NB4 (cell line): ENCODE data around the gene ITPR3.
A peak's percentile ranks its signal among the peaks of the same experiment; 100 is the strongest.

Experiments used
- DNase-seq: peaks from one replicate; pipeline ENCODE4 v3.0.0; 2010; ENCODE audit warnings: low read depth
- H3K4me3 ChIP-seq: one replicate; pipeline ENCODE4 v1.5.1; 2011; ENCODE audit warnings: mild to moderate bottlenecking, low read depth, low read length, moderate library complexity
- MYC ChIP-seq: IDR thresholded peaks from 2 replicates; pipeline ENCODE4 v1.6.1; 2011; ENCODE audit warnings: low read depth, low read length
- POLR2A ChIP-seq: IDR thresholded peaks from 2 replicates; pipeline ENCODE4 v1.6.1; 2011; ENCODE audit warnings: mild to moderate bottlenecking; ENCODE audit not compliant: insufficient read length; ENCODE audit errors: extremely low read depth
- TF ChIP-seq, protein P1 (sequence below): IDR thresholded peaks from one replicate; pipeline ENCODE4 v1.5.1; 2012; ENCODE audit warnings: low read depth, low read length
- TF ChIP-seq, protein P2 (sequence below): IDR thresholded peaks from 2 replicates; pipeline ENCODE4 v1.6.1; 2011; ENCODE audit warnings: low read depth, low read length

Gene ITPR3

DNA sequence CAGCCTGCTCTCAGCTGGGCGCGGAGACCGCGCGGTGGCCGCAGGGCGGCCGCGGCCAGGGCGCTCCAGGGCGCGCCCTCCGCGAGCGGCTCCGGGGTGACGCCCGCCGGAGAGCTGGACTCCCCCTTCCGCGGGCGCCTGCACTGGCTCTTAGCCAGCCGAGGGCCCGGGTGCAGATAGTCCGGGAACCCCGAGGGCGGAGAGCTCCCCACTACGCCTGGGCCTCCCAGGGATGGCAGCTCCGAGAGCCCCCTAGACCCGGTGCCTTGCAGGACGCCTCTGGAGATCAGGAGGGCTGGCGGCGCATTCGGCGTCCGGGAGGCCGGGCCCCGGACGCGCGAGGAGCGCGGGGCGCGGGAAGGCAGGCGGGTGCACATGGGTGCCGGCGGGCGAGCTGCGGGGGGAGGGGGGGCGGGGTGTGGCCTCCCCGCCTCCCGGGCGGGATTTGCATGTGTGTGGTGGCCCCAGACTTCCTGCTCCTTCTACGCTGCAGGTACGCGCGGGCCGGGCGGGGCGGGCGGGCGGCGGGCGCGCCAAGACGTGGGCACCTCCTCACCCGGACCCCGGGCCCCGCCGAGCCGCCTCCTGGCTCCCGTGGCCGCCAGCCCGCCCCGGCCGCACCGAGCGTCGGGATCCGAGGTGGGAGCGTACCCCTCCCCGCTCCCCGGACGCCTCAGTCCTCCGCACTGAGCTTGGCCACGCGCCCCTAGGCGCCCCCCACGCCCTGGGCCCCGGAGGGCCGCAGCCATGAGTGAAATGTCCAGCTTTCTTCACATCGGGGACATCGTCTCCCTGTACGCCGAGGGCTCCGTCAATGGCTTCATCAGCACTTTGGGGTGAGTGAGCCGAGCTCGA is at the start of gene ITPR3:
Gene ITPR3, plus strand, starts transcription at position 467 of the 855 bp plus-strand sequence. Its CDS starts 281 bp downstream, at position 748.
- TF ChIP-seq, protein P1, sequence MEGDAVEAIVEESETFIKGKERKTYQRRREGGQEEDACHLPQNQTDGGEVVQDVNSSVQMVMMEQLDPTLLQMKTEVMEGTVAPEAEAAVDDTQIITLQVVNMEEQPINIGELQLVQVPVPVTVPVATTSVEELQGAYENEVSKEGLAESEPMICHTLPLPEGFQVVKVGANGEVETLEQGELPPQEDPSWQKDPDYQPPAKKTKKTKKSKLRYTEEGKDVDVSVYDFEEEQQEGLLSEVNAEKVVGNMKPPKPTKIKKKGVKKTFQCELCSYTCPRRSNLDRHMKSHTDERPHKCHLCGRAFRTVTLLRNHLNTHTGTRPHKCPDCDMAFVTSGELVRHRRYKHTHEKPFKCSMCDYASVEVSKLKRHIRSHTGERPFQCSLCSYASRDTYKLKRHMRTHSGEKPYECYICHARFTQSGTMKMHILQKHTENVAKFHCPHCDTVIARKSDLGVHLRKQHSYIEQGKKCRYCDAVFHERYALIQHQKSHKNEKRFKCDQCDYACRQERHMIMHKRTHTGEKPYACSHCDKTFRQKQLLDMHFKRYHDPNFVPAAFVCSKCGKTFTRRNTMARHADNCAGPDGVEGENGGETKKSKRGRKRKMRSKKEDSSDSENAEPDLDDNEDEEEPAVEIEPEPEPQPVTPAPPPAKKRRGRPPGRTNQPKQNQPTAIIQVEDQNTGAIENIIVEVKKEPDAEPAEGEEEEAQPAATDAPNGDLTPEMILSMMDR: no peak
- TF ChIP-seq, protein P2, sequence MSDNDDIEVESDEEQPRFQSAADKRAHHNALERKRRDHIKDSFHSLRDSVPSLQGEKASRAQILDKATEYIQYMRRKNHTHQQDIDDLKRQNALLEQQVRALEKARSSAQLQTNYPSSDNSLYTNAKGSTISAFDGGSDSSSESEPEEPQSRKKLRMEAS: no peak
- TF ChIP-seq MYC (peak; percentile 3; the same call in 1 of the 2 replicates), POLR2A (peak; percentile 12)
- peak; percentile 81 for DNase-seq
- H3K4me3 ChIP-seq: peak within 1 kb of the TSS; percentile 72

DNA sequence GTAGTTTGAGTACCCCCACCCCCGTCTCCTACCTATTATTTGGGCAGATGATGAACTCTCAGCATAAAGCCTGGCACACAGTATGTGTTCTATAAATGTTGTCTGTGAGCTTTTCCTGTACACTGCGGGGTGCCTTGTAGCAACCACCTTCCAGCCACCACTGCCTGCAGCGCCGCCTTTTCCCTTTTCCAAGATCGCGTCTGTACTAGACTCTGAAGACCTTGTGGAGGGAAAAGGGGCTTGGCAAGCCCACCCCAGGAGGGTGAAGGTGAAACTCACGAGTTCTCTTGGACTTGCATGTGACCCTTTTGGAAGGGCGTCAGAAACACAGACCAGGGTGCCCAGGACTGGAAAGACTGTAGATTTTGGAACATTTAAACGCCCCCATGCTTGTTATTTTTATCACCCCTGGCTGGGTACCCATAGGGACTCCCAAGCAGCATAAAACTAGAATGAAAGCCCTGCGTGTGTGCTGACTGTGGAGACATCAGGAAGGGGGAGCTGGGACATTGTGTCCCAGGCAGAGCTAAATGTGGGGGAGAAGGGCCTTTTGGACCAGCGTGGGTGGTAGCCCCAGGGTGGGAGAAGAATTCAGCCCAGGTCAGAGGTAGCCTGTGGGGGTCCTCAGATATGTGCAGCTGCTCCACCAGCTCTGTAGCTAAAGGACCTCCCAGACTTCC is 49.3 kb upstream of the ITPR3 start:
- DNase-seq: no peak
- peak overlapping the region; percentile 51 for H3K4me3 ChIP-seq
- no peak for TF ChIP-seq MYC
- TF ChIP-seq, protein P1: no peak
- TF ChIP-seq POLR2A: no peak
- TF ChIP-seq, protein P2: no peak

DNA sequence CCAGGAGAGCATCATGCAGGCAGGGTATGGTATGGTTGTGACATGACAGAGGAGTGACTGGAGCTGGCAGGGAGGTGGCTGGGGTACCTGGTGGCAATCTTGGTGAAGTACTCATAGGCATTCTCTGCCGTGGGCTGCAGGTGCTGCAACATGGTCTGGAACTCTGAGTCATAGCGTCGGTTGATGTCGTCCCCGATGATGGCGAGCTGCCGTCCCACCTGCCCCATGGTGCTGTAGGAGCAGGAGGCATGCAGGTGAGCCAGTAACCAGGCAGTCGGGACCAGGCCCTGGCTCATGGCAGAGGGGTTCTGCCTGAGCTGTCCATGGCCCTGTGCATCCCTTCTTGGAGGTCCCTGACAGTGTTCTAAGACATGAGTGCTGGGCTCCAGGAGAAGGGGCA is 45.9 kb upstream of the ITPR3 start:
- no peak overlapping the region for H3K4me3 ChIP-seq
- DNase-seq: no peak
- TF ChIP-seq, protein P2: no peak
- no peak for TF ChIP-seq MYC
- no peak for TF ChIP-seq POLR2A
- TF ChIP-seq, protein P1: no peak

DNA sequence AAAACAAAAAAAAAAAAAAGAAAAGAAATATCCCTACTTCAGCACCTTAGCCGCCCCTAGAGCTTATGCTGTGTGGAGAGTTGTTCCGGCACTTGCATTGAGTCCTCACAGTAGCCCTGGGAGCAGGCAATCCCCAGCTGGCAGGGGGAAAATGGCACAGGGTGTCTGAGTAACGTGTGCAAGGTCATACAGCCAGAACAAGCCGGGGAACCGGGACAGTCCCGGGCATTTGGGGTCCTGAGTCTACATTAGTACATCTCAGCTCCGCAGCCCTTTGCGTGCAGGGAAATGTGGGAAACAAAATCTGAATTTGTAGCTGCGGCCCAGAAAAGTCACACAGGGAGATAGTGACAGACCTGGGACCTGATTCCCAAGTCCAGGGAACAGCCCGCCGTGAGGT is 44.5 kb upstream of the ITPR3 start:
- TF ChIP-seq POLR2A (no peak), MYC (no peak)
- TF ChIP-seq, protein P1: no peak
- TF ChIP-seq, protein P2: no peak
- H3K4me3 ChIP-seq: no peak overlapping the region
- DNase-seq: no peak

DNA sequence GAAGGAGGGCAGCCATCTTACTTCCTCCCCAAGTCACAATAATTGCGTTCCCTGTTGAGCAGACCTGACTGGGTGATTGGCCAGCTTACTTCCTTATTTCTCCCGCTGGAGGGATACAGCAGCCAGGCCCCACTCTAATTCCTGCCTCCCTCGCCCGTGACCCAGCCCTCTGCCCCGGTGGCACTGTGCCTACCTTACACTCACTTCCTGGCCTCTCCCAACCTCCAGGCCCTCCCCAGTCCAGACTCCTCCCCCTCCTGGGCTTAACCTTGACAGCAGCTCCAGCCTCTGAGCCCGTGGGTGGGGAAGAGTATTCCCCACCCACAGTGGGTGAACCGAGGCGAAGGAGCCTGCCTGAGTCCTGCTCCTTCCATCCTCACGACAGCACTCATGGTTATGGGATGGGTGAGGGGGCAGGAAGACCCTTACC is 44.0 kb upstream of the ITPR3 start:
- peak; percentile 73 for DNase-seq
- no peak overlapping the region for H3K4me3 ChIP-seq
- TF ChIP-seq, protein P1: no peak
- TF ChIP-seq, protein P2: no peak
- no peak for TF ChIP-seq POLR2A
